Measurements from ENCODE around the gene TRPV3.

The TRPV3 gene

DNA sequence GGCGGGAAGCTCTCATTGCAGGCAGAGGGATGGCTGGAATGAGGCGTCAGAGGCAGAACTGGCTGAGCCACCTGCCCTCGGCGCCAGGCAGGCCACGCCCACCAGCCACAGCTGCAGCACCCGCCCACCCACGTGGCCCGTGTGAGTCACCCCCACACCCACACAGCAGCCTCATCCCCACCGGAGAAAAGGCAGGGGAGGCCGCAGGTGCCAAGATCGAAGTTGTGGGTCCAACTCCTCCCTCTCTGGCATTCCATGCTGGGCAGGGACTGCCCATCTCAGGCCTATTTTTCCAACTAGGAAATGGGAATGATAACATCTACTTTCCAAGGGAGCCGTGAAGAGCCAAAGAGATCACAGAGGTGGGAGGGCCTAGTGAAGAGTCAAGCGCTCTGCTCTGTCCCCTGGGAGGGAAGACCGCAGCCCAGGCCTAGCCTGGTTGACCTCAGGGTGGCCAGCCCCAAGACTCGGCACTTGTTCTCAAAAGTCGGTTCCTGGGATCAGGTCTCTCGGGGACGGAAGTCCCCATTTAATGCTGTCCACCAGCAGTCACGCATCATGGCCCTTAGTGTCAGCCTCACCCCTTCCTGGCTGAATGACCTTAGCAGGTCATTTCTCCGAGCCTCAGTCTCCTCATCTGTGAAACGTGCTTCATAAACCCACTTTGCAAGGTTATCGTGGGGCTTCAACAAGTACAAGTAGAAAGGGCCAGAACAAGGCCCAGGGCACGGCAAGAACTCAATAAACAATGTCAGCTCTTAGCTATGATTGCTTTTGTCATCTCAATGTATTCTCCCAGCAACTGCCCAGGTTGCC lies at the start of gene TRPV3:
Gene TRPV3 (minus strand): TSS at position 45 of the 816 bp plus-strand sequence. CDS start 2,962 bp downstream, outside the sequence.
- TF ChIP-seq, protein P1, sequence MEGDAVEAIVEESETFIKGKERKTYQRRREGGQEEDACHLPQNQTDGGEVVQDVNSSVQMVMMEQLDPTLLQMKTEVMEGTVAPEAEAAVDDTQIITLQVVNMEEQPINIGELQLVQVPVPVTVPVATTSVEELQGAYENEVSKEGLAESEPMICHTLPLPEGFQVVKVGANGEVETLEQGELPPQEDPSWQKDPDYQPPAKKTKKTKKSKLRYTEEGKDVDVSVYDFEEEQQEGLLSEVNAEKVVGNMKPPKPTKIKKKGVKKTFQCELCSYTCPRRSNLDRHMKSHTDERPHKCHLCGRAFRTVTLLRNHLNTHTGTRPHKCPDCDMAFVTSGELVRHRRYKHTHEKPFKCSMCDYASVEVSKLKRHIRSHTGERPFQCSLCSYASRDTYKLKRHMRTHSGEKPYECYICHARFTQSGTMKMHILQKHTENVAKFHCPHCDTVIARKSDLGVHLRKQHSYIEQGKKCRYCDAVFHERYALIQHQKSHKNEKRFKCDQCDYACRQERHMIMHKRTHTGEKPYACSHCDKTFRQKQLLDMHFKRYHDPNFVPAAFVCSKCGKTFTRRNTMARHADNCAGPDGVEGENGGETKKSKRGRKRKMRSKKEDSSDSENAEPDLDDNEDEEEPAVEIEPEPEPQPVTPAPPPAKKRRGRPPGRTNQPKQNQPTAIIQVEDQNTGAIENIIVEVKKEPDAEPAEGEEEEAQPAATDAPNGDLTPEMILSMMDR (conservative IDR thresholded peaks at IDR 0.05; ENCODE audit: low read depth, low read length): no peak
- no peak within 1 kb of the TSS for H3K4me3 ChIP-seq (ENCODE audit: low read length)
- DNase-seq (ENCODE audit: low read depth): no peak

DNA sequence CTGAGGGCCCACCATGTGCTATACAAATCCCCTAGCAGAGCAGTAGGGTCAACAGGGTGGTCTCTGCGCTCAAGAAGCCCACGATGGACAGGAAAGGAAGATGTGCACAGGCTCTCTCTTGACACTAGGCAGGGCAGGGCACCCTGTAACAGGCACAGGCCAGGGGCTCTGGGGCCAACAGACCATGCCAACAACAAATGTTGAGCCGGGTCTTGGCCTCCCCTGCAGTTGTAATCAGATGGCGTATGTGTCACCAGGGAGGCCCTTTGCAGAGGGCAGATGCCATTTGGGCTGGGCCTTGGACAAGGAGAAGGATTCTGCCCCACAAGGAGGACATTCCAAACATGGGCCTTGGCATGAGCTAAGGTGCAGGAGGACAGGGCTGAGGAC lies 46.3 kb upstream of the TRPV3 start:
- TF ChIP-seq, protein P1 (conservative IDR thresholded peaks at IDR 0.05; ENCODE audit: low read depth, low read length): no peak
- no peak overlapping the region for H3K4me3 ChIP-seq (ENCODE audit: low read length)
- DNase-seq (ENCODE audit: low read depth): no peak

DNA sequence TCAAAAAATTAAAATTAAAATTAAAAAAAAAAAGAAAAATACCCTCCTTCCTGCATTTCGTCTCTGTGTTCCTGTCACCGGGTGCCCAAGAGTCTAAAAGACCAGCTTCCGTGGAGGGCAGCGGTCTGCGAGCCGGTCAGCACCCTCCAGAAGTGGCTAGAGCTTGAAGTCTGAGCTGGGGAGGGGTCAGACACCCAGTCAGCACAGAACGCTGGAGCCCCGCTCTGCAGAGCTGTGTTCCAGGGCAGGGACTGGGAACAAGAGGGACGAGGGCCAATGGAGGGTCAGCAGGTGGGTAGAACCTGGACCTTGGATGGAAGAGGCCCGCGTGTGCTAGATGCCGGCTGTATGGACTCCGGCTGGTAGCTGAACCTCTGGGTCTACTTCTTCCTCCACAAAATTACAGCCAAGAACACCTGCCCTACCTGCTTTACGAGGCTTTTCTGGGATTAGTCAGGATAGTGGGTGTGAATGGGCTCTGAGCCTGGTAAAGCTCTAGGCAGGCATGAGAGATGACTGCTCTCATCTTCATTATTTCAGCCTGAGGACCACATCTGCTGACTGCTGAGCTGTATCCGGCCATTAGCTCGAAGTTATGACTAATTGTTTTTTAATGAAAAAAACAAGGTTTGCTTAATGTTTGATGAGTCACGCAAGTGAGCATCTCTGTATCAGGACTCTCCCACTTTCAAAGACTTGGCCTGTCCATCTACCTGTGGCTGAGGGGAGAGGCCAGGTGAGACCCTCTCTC lies 45.7 kb upstream of the TRPV3 start:
- no peak overlapping the region for H3K4me3 ChIP-seq (ENCODE audit: low read length)
- TF ChIP-seq, protein P1 (conservative IDR thresholded peaks at IDR 0.05; ENCODE audit: low read depth, low read length): no peak
- no peak for DNase-seq (ENCODE audit: low read depth)

DNA sequence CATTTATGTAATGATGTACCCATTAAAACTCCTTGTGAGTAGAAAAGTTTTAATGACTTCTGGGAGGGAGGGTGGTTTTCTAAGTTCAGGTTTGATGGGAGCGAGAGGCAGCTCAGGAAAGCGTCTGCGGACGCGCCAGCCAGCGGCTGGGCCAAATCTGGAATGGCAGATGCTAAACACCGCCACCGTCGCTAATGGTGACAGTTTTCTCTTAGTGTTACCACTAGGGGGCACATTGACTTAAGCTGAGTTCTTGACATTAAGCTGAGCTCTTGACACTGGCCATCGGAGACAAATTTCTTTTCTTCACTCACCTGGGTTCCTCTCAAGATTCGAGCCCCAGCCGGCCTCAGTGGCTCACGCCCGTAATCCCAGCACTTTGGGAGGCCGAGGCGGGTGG lies 44.9 kb upstream of the TRPV3 start:
- DNase-seq (ENCODE audit: low read depth): no peak
- TF ChIP-seq, protein P1 (conservative IDR thresholded peaks at IDR 0.05; ENCODE audit: low read depth, low read length): peak; percentile 44

DNA sequence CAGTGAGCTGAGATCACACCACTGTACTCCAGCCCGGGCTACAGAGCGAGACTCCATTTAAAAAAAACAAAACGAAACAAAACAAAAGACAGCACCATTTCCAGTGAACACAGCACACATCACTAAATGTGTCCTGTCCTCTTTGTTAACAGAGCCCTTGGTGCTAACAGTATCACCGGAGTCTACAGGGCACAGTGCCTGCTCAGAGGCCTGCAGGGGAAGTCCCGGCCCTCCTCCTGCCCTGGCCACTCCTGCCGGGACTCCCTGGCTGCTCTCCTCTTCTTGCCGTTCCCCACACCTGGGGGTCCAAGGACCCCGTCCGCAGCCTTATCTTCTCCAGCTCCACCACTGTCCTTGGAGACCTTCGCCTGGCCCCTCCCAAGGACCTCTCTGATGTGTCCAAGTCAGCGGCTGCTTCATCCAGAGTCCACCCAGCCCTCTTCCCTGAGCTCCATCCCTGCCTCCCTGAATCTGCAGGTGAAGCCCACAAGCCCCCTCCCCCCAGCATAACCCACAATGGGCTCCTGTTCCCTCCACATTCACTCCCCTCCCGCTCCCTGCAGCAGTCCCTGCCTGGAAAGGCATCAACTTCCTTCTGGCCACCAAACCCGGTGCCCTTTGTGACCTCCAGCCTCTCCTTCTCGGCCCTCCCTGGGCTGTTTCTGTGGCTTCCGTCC lies 43.1 kb upstream of the TRPV3 start:
- no peak for DNase-seq (ENCODE audit: low read depth)
- TF ChIP-seq, protein P1 (conservative IDR thresholded peaks at IDR 0.05; ENCODE audit: low read depth, low read length): no peak

More for the DNA sequence above, 44.9 kb upstream of the TRPV3 start:
- no peak overlapping the region for H3K4me3 ChIP-seq (ENCODE audit: low read length)

DNA sequence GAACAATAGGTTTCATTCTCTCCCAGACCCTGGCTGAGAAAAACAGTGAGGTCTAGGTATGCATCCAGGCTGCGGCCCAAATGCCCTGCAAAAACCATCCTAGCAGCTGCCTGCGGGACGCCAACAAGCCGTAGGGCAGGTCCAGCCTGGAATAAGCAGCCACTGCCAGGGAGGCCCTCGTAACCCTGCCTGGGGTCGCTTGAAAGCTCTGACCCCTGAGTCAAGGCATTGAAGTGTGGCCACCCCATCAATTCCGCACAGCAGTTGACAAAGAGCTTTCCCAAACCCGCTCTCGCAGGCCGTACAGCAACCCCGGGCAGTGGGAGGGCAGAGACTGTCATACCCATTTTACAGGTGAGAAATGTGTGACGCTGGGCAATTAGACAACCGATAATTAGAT lies 40.5 kb upstream of the TRPV3 start:
- no peak for DNase-seq (ENCODE audit: low read depth)
- TF ChIP-seq, protein P1 (conservative IDR thresholded peaks at IDR 0.05; ENCODE audit: low read depth, low read length): no peak
- H3K4me3 ChIP-seq (ENCODE audit: low read length): no peak overlapping the region

More for the DNA sequence above, 43.1 kb upstream of the TRPV3 start:
- no peak overlapping the region for H3K4me3 ChIP-seq (ENCODE audit: low read length)
